GM18519 (cell line): ENCODE results near the gene KRT9.
"Not testable (repeated sequence)": the region's sequence is repeated elsewhere in the genome, so short reads cannot be mapped to it uniquely, and the experiment has no call there.

Experiments used
- ATAC-seq: cut with Tn5 transposase; IDR thresholded peaks from one replicate; pipeline ENCODE4 v1.9.1; 2021; ENCODE audit warnings: mild to moderate bottlenecking, moderate library complexity; ENCODE audit not compliant: unreplicated experiment, low FRiP score

Gene KRT9

DNA sequence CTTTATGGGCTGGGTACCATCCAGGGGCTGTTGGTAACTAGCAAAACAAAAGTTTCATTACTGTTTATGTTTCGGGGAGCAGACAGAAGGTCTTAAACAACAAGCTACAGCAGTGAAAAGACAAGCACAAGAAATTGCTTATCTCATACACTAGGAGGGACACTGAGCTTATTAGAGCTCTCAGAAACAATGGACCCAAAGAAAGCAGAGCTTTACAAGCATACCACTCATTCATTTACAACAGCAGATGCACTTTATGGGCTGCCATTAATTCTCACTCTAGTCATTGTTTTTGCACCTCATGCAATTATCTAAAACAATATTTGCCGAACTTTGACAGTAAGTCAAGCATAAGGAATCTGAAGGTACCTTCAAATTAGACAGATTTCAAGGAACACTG, 30.7 kb upstream of the KRT9 start:
- no peak for ATAC-seq

DNA sequence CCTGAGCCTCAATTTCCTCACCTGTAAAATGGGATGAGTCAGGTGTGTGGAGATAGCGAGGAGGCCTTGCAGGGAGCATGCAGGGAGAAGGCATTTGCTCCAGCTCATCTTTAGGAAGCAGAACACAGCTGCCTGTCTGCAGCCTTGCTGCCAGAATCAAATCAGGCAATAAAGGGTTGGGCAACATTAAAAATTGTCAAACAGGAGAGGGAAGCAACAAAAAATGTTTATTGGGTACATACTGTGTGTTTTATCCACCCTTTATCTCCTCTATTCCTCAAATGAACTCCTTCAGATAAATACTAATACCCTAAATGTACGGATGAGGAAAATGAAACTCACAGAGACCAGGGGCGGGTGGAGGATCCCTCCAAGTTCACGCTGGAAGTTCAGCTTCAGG, 28.5 kb upstream of the KRT9 start:
- no peak for ATAC-seq

DNA sequence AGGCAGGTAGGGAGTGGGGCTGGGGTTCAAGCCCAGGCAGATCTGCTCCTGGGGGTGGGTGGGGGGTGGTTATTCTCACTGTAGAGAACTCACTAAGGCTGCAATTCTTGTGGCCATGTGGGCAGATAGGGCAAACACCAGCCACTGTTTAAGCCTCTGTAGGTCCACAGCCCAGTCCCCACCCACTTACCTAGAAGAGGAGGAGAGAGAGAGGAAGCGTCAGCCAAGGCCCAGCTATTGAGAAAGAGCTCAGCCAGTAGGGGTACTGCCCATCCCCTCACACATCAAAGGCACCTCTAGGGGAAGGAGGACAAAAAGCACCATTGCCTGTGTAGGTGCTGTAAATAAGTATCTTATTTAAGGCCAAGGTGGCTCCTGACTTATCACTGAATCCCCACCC, 27.8 kb upstream of the KRT9 start:
- no peak for ATAC-seq

DNA sequence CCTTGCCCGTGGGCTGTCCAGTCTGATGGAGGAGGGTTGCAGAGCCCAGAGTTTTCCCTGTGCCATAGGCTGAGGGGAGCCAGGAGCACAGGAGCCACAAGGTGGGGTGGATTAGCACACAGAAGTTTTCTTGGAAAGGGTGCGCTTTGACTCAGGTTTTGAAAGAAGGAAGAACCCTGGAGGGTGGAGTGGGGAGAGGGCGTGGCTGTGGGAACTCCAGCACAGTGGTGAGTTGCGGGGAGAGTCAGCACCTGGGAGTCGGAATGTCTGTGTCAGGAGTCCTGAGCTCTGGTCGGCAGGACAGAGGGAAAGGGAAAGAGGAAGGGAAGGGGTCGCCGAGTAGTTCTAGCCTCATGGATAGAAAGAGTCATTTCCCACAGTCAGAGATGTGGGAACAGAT, 23.7 kb upstream of the KRT9 start:
- no peak for ATAC-seq

DNA sequence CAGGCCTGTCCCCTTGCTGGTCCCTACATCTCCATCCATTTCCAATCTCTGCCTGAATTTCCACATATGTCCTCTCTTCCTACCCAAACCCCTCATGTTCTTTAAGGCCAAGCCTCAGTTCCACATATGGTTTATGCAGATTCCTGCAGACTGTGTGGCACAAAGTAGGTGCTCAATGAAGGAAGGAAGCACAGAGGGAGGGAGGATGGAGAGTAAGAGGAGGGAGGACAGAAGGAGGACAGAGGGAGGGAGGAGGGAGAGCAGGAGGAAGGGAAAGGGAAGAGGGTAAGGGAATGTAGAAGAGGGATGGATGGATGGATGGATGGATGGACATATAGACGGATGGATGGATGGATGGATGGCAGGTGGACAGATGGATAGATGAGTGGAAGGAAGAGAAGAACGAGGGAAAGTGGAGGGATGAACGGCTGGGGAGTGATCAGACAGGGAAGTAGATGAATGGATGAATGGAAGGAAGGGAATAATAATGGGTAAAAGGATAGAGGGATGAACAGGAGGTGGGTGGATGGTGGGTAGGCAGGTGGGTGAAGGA, 22.6 kb upstream of the KRT9 start:
- ATAC-seq, result no peak

DNA sequence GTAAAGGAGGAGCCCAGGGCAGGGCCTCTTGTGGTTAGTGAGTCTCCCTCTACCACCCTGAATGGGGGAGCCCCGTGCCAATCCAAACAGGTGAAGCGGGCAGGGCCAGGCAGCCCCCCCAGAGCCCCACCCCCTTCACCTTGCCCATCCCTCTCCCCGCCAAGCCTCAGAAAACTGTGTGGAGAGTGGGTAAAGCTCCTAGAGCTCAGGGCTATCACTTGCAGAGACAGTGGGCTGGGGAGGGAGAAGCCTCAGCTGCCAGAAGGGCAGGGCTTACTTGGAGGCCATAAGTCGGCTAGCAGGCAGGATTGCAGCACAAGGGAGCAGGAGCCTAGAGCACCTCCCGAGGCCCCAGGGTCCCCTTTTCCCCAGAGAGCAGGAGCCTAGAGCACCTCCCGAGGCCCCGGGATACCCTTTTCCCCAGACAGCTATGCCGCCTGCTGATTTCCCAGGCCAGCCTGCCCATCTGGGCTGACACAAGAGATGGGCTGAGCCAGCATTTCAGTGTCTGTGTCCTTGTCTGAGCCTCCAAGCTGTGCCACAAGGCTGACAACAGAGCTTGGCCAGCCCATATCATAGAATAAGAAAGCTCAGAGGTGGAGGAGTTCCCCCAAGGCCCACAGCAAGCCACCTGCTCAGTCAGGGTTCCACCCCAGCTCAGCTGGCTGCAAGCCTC, 21.6 kb upstream of the KRT9 start:
- no peak for ATAC-seq

DNA sequence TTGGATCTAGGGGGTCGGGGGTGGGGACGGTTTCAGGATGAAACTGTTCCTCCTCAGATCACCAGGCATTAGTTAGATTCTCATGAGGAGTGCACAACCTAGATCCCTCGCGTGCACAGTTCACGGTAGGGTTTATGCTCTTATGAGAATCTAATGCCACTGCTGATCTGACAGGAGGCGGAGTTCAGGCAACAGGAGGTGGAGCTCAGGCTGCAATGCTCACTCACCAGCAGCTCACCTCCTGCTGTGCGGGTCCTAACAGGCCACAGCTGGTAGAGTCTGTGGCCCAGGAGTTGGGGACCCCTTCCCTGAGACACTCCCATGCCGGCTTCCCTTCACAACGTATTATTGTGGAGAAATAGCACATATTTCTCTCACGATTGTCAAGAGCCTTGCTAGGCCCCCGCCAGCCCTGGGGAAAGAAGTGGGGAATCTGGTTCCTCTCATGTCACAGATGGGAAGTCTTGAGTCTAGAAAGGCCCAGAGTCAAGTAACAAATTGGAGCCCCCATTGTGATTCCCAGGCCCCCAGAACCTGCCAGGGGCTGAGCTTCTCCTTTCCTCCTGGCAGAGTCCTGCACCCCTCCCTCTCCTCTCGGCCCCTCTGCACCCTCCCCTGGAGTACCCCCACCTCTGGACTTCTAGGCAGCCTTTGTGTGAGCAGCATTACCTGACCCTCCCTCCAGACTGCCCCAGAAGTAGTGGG, 20.9 kb upstream of the KRT9 start:
- ATAC-seq, result no peak

DNA sequence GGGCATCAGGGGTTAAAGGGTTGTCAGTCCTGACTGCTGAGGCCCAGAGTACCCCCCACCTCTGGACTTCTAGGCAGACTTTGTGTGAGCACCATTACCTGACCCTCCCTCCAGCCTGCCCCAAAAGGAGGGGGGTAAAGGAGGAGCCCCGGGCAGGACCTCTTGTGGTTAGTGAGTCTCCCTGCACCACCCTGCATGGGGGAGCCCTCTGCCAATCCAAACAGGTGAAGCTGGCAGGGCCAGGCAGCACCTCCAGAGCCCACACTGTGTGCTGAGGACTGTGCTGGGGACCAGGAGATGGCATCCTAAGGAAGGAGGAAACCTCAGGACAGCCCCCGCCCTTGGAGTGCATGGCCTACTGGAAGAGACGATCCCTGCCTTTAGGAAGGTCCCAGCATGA, 17.4 kb upstream of the KRT9 start:
- no peak for ATAC-seq

DNA sequence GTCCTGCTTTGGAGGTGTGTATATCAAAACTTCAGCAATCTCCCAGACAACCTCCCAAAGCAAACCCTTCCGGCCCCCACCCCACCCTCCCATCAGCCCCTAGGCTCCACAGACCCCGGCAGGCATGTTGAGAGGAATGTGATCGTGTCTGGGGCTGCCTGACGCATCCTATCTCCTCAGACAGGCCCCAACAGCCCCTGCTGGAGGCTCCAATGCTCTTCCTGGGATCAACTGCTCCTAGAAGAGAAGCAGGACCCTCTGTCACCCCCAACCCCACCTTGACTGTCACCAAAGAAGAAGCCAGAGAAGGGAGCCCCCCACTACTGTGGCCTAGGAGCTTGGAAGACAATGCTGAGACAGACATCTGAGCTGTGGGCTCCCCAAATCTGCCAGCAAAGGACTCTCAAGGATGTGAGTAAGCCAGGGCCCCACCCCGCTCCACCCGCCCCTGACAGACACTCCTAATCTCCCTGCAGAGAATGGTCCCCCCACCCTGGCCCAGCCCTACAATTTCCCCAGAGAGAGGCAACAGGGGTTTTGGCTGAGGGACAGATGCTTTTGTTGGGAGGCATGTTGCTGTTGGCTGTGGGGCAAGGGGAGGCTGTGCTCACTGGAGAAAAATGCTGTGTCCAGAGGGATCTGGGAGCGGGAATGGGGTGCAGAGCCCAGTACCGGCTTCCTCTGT, 16.4 kb upstream of the KRT9 start:
- no peak for ATAC-seq

DNA sequence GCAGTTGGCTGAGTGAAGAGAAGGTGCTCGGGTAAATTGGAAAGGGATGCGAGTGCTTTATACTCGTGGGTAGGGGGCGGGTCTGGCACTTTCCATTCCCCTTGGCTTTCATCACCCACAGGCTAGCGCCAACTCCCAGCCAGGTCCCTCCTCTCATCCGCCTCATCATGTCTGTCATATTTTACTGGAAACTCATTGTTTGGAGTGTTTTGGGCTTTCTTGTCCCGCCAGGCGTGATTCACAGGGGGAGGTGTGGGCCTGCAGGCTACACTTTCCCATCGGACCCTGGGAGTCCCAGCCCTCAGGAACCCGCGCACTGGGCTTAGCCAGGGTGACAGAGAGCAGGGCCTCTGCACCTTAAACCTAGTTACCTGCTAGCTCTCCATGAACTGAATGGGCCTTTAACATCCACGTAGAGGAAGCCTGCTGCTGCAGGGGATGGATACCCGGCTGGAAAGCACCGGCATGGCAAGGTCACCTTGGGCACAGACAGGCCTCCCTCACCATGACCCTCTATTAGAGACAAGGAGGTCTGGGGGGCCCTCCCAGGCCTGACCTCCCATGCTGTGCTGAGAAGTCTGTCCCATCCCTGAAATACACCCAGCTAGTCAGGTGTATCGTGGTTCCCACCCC, 15.1 kb upstream of the KRT9 start, which contains the start of gene KRT14:
TSS of gene KRT14 (minus strand) at position 33 of the 633 bp plus-strand sequence. CDS start 61 bp downstream, outside the sequence.
- ATAC-seq, result no peak

DNA sequence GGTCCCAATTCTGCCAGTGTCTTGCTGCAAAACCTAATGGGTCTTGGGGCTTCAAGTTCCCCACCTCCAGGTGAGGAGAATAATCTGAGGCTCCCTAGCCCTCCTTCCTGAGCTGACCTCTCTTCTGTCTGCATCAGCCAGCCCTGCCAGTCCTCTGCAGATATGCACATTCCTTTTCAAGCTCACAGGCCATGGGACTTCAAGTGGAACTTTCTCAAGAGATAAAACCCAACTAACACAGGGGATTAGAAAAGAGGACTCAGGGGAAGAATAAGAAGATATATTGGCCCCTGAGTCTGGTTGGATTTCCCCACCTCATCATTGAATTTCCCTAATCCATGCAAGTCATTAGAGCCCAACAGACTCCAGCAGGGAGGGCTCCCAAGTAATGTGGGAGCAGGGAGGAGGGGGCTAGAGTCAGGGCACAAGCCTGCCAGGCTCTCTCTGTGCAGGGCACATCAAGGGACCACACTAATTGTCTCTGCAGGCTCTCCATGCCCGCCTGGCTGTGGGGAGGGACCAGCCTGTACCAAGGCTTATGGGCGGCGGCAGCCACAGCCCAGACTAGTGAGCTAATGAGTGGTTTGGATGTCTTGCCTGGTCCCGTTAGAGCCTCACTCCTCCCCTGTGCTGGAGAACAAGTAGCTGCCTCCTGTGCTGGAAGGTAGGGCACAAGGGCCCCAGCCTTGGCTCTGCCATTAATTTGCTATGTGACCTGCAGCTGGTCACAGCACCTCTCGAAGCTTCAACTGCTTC, 13.6 kb upstream of the KRT9 start:
- no peak for ATAC-seq

DNA sequence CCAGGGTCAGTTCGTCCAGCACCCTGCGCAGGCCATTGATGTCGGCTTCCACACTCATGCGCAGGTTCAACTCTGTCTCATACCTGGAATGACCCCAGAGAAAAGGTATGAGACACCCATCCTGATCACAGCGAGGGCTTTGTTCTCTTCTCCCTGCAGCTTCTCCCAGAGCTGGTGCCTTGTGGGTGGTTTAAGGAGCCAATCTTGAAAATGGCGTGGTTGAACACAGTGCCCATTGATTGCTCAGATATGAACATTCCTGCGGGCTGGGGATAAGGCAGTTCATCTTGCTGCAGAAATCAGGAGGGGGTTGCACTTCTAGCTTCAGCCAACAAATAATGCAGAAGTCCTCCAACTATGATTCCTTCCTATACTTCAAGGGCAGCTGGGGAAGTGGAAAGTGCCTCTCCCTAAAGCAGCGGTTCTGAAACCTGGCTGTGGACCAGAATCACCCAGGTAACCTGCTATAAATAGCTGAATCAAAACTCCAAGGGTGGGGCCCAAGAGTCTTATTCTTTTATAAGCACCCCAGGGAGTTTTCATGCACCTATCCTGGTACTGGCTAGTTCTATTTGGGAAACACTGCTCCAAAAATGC, 12.6 kb upstream of the KRT9 start:
- ATAC-seq, result not testable (repeated sequence)

DNA sequence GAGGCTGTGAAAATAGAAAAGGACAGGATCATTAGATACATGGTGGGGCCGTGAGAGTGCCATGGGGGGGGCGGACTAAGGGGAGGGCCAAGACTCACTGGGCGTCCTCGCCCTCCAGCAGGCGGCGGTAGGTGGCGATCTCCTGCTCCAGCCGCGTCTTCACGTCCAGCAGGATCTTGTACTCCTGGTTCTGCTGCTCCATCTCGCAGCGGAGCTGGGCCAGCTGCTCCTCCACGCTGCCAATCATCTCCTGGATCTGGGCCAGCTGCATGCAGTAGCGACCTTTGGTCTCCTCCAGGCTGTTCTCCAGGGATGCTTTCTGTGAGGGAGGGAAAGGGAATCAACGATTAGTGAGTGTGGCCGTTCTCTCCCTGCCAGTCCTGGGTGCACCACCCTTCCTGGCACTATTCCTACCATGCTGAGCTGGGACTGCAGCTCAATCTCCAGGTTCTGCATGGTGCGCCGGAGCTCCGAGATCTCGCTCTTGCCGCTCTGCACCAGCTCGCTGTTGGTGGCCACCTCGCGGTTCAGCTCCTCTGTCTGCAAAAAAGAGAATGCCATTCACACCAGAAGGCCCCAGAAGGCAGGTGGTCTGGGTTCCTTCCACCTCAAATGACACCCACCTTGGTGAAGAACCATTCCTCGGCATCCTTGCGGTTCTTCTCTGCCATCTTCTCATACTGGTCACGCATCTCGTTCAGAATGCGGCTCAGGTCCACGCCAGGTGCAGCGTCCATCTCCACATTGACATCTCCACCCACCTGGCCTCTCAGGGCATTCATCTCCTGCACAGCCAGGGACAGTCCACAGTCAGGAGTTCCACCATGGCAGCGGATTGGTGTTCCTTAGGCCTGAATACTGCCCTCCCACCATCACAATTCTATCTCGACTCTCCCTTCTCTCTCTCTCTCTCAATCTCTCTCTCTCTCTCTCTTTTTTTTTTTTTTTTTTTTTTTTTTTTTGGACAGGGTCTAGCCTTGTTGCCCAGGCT, 11.6 kb upstream of the KRT9 start:
- ATAC-seq, result no peak

DNA sequence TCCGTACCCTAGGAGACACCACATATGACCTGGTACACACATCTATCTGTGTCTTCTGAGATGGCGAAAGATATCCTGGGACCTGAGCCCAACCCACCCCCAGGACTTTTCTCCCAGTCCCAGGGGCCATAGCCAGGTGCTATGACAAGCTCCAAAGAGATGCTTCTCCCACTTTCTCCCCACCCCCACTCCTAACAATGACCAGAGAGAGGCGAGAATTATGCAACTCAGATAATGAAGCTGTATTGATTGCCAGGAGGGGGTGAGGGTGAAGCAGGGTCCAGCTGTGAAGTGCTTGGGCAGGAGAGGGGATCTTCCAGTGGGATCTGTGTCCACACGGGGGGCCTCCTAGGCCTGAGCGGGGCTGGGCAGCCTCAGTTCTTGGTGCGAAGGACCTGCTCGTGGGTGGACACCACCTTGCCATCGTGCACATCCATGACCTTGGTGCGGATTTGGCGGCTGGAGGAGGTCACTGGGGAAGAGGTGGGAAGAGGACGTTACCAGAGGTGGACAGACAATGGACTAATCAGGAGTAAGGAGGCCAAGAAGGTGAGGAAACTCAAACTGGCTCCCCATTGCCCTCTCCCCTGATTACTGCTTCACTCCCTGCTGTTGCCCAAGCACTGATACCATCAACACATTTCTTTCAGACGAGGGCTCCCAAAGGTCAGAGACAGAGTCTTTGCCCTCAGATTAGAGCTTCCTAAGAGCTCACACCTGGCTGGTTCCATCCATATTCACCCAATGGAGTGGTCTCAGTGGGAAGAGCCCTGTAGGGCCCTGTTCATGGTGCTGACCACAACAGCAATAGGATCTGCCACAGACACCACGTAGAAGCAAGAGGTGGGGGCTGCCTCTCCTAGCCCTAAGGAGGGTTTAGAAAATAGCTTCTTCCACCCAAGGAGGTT, 10.5 kb upstream of the KRT9 start:
- not testable (repeated sequence) for ATAC-seq

DNA sequence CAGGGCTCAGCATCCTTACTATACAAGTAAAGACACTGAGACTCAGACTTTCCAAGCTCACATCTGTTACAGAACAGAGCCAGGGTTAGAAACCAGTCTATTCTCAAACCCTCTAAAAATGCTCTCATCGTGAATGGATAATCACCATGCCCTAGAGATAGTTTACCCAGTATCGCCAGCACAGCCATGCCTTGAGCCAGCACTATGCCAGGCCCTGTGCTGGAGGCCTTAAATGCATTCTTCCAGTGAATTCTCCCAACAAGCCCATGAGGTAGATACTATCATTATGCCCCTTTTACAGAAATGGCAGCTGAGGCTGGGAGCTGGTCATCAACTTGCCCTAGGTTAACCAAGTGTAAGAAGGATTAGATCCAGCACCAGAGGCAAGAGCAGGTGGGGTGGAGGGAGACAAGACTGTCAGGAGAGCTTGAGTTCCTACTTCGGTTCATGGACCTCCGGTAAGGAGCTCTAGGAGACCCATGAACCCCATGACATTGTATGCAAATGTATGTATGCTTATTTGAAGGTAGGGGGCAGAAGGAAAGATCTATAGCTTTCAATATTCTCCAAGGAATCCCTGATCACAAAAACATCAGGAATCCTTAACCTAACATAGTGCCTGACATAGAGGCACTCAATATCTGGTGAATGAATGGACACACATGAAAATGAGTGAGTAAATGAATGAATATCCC, 9.7 kb upstream of the KRT9 start:
- ATAC-seq, result no peak

DNA sequence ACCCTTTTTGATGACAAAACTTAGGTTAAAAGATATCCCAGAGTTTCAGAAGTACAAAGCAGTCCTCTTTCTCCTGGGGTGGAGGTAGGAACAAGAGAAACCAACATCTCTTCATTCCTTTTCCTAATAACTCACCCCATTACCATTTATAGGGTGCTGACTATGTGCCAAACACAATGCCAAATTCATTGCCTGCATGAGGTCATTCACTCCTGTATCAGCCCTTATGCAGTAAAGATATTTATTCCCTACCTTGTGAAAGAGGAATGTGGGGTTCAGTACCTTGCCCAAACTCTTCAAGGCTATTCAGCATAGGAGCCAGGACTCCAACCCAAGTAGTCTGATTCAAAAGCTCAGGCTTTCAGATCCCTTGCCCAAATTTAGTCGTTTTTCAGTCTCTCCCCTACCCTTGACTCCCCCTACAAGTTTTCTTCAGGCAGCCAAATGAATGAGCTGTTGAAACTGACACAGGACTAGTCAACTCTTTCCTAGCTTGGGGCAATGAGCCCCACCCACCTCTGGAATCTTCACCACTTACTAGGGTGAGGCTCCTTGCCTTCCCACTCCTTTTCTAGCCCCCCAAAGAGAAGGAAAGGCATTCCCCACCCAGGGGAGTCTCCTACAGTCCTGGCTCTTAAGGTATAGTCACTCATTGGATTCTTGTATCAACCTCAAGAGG, 9.0 kb upstream of the KRT9 start:
- no peak for ATAC-seq

DNA sequence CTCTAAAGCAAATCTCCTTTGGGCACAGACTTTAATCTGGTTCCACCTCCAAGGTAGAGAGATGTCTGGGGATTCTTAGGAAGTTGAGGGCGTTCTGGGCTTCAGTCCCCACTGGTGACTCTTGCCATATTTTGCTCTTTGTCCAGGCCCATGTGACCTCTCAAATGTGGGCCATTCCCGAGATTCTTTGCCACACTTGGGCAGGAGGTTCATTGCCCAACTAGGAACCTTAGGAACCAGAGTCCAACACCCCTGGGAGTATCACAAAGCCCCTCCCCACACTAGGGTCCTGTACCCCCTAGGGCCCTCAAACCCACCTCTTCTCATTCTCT, 8.4 kb upstream of the KRT9 start:
- no peak for ATAC-seq
